Endothelial cell of umbilical vein (primary cell): ENCODE measurements around the gene SH3BP1. TPM values are rescaled to one million over a fixed set of nuclear protein-coding genes. Genes with fewer than 3 reads are reported as not detected.

ENCODE experiments used
- BruUV-seq: library from RNA; stranded (reverse); fragments of 400-500 nt; replicated peaks from 2 replicates; lab custom pipeline; 2021; lab: Mats Ljungman, UMichigan
- CTCF ChIA-PET: fragments of 300-600, 350-600 bp; sonication (Branson Sonifier 250); formaldehyde crosslinking; loops from one replicate; lab custom pipeline; 2021; ENCODE audit warnings: antibody characterized with exemption, inconsistent platforms; lab: Charles Lee
- POLR2A ChIA-PET: fragments of 300-600, 350-600 bp; sonication (Branson Sonifier 250); formaldehyde crosslinking; loops from one replicate; lab custom pipeline; 2021; ENCODE audit warnings: antibody characterized with exemption, inconsistent platforms; lab: Charles Lee
- DNase-seq: peaks from one replicate; pipeline ENCODE4 v3.0.0-alpha.2; 2011; ENCODE audit warnings: low read depth, low spot score
- FAIRE-seq: peaks from 2 replicates; lab custom pipeline; 2011; peaks lifted over from hg19 to GRCh38; lab: Jason Lieb, UNC
- H2AFZ ChIP-seq: 2 replicates; pipeline ENCODE4 v1.6.0; 2012; ENCODE audit warnings: low read depth, low read length, control low read depth, inconsistent platforms
- H3K27ac ChIP-seq: 2 replicates; pipeline ENCODE4 v1.5.1; 2011; ENCODE audit warnings: low read depth, mild to moderate bottlenecking, control low read depth, low read length, moderate library complexity; ENCODE audit not compliant: insufficient read depth
- H3K27me3 ChIP-seq, 2 experiments: 2 replicates each; pipeline versions ENCODE4 v1.6.0 to v1.6.1; 2011; ENCODE audit warnings: low read length in 2 of 2, mixed read lengths in 1 of 2; ENCODE audit not compliant: control insufficient read depth in 2 of 2, insufficient read depth in 2 of 2
- H3K36me3 ChIP-seq, 2 experiments: 2 replicates in 1 of 2; 3 replicates in 1 of 2; pipeline ENCODE4 v1.5.1; 2011; ENCODE audit warnings: low read length in 2 of 2, mild to moderate bottlenecking in 1 of 2, moderate library complexity in 1 of 2; ENCODE audit not compliant: control insufficient read depth in 2 of 2, insufficient read depth in 2 of 2; ENCODE audit errors: extremely low read depth in 1 of 2
- H3K4me1 ChIP-seq: 3 replicates; pipeline ENCODE4 v1.5.1; 2011; ENCODE audit warnings: mild to moderate bottlenecking, low read length; ENCODE audit not compliant: control insufficient read depth, insufficient read depth; ENCODE audit errors: extremely low read depth
- H3K4me2 ChIP-seq: 2 replicates; pipeline ENCODE4 v1.6.1; 2011; ENCODE audit warnings: low read length, control low read depth, mixed read lengths; ENCODE audit not compliant: insufficient read depth
- H3K4me3 ChIP-seq, 3 experiments: fragments of 200-600 bp in 1 of 3; sonication (generic), shearing (Covaris generic) in 1 of 3; replicated peaks in 1 of 3; 2 replicates each; pipeline ENCODE4 v1.5.1; 2011 to 2016; ENCODE audit warnings: control low read depth in 3 of 3, low read length in 3 of 3, mild to moderate bottlenecking in 2 of 3, inconsistent platforms in 1 of 3, low read depth in 1 of 3, moderate library complexity in 1 of 3; ENCODE audit not compliant: insufficient read depth in 1 of 3
- H3K79me2 ChIP-seq: 2 replicates; pipeline ENCODE4 v1.6.0; 2012; ENCODE audit warnings: low read length, inconsistent platforms; ENCODE audit not compliant: control insufficient read depth, insufficient read depth
- H3K9ac ChIP-seq: replicated peaks from 2 replicates; pipeline ENCODE3; 2011; ENCODE audit warnings: low read length, control low read depth; ENCODE audit not compliant: insufficient read depth; ENCODE audit errors: extremely low read depth
- H3K9me1 ChIP-seq: replicated peaks from 3 replicates; pipeline ENCODE4 v1.6.0; 2011; ENCODE audit warnings: mild to moderate bottlenecking, low read length; ENCODE audit not compliant: control insufficient read depth, insufficient read depth; ENCODE audit errors: extremely low read depth
- H3K9me3 ChIP-seq: replicated peaks from 2 replicates; pipeline ENCODE4 v1.5.1; 2012; ENCODE audit warnings: low read length, inconsistent platforms; ENCODE audit not compliant: control insufficient read depth, insufficient read depth
- H4K20me1 ChIP-seq: replicated peaks from 2 replicates; pipeline ENCODE3; 2011; ENCODE audit warnings: mild to moderate bottlenecking, low read length; ENCODE audit not compliant: control insufficient read depth, insufficient read depth; ENCODE audit errors: extremely low read depth
- CTCF ChIP-seq, 2 donors: IDR thresholded peaks; 1 replicate in 1 of 2; 2 replicates in 1 of 2; pipeline ENCODE4 v1.5.1; 2011; ENCODE audit warnings: low read length in 2 of 2, mild to moderate bottlenecking in 2 of 2, moderate library complexity in 2 of 2, control low read depth in 1 of 2, inconsistent platforms in 1 of 2, low read depth in 1 of 2; ENCODE audit not compliant: insufficient read depth in 1 of 2; ENCODE audit errors: extremely low read depth in 1 of 2
- EZH2 ChIP-seq: IDR thresholded peaks from 2 replicates; pipeline ENCODE4 v1.6.1; 2012; ENCODE audit warnings: borderline replicate concordance, low read depth, mild to moderate bottlenecking, moderate library complexity, low read length, inconsistent platforms; ENCODE audit not compliant: severe bottlenecking
- GATA2 ChIP-seq: IDR thresholded peaks from 2 replicates; pipeline ENCODE4 v1.7.0; 2011; ENCODE audit warnings: low read depth, mild to moderate bottlenecking, moderate library complexity, mixed read lengths, low read length; ENCODE audit not compliant: insufficient read length, insufficient read depth
- JUN ChIP-seq: IDR thresholded peaks from 2 replicates; pipeline ENCODE4 v1.6.1; 2011; ENCODE audit warnings: borderline replicate concordance, low read depth; ENCODE audit not compliant: insufficient read length, insufficient read depth
- MYC ChIP-seq: IDR thresholded peaks from one replicate; pipeline ENCODE4 v1.6.1; 2011; ENCODE audit warnings: mild to moderate bottlenecking, low read depth, low read length
- POLR2A ChIP-seq: IDR thresholded peaks from 2 replicates; pipeline ENCODE4 v1.6.1; 2012; ENCODE audit warnings: low read depth, mild to moderate bottlenecking, control low read depth, low read length
- POLR2AphosphoS5 ChIP-seq: IDR thresholded peaks from 2 replicates; pipeline ENCODE4 v1.6.1; 2012; ENCODE audit warnings: low read depth, mild to moderate bottlenecking, control low read depth, low read length, moderate library complexity; ENCODE audit not compliant: insufficient read depth
- dilution Hi-C: fragments of 300-500 bp; cut with MboI; formaldehyde crosslinking; loops from one replicate; pipeline ENCODE4 v1.15.0; 2019; ENCODE audit warnings: low sequenced_read_pairs; ENCODE audit not compliant: extremely low pct_ligation_motif_present
- intact Hi-C: fragments of 100-400 bp; cut with micrococcal nuclease; formaldehyde crosslinking; loops from one replicate; pipeline ENCODE4 v1.10.0; 2022
- polyA plus RNA-seq, 4 experiments: library from polyadenylated mRNA; depleted of rRNA in 3 of 4; stranded (reverse) in 3 of 4; unstranded in 1 of 4; fragments of >200 nt; gene quantifications; 2 replicates each; pipeline versions ENCODE4 v1.2.1 to v1.2.3, GENCODE V29; 2011 to 2012; ENCODE audit warnings: missing spikeins in 1 of 4
- total RNA-seq: library from RNA; stranded (reverse); gene quantifications from 2 replicates; pipeline ENCODE4 v1.2.3, GENCODE V29; 2021
- TF ChIP-seq, protein P1 (sequence below): IDR thresholded peaks from 2 replicates; pipeline ENCODE4 v1.6.1; 2011; ENCODE audit not compliant: insufficient read depth, insufficient read length

The SH3BP1 gene
- total and polyA plus RNA-seq, 2 donors (not counting 3 experiments of a cell fraction or from before 2014, with no cell fraction given) = 2.3 to 4.3 TPM

DNA sequence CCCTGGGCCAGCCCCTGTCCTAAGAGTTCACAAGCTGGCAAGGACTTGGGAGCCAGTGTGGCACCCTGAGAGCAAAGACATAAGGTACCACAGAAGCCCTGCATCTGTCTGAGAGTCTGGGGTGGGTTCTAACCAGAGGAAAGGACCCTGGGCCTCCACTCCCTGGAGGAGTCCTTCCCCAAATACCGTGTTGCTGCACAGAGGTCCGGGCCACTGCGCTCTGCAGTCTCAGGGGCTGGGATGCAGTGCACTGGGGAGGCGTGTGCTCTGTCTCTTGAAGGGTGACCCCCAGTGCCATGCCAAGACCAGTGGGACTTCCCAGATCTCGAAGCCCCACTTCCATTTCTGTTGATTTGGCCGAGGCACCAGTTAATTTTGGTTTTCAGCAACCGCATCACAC is 4.3 kb upstream of the SH3BP1 start:
- no peak overlapping the region for H2AFZ ChIP-seq
- H3K9me3 ChIP-seq = no peaks in the 10 kb centered on the region
- H3K4me1 ChIP-seq = peaks cover 19% of the 10 kb centered on the region
- no peaks in the 10 kb centered on the region for H3K27me3 ChIP-seq
- H4K20me1 ChIP-seq = no peaks in the 10 kb centered on the region
- no peak overlapping the region for H3K4me3 ChIP-seq
- POLR2A ChIA-PET = no interaction called here
- FAIRE-seq (peak; percentile 42), DNase-seq (no peak)
- BruUV-seq = no TSS peak
- no peaks in the 10 kb centered on the region for H3K79me2 ChIP-seq
- dilution Hi-C loops = no loop called here
- no peaks in the 10 kb centered on the region for H3K9me1 ChIP-seq
- CTCF ChIA-PET = interaction anchor here (2.1 to 2.3 kb wide), 2 partner anchors 7 to 43 kb away, joined by 7 to 32 read pairs; no protein-coding TSS in a partner anchor
- no peaks in the 10 kb centered on the region for H3K36me3 ChIP-seq
- TF ChIP-seq, protein P1, sequence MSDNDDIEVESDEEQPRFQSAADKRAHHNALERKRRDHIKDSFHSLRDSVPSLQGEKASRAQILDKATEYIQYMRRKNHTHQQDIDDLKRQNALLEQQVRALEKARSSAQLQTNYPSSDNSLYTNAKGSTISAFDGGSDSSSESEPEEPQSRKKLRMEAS = no peak
- TF ChIP-seq JUN (no peak), MYC (no peak), EZH2 (no peak), CTCF (IDR thresholded peaks at IDR 0.05; ENCODE audit: extremely low read depth in 1 of 2, insufficient read depth in 1 of 2, low read depth in 1 of 2, low read length in 2 of 2) (no peak), GATA2 (no peak), POLR2A (no peak), POLR2AphosphoS5 (no peak)
- intact Hi-C loops = no loop called here
- H3K4me2 ChIP-seq = no peak overlapping the region
- no peak overlapping the region for H3K27ac ChIP-seq
- no peak overlapping the region for H3K9ac ChIP-seq
